ENCODE measurements around the gene SCO1. TPM values are rescaled to one million over a fixed set of nuclear protein-coding genes. Genes with fewer than 3 reads are reported as not detected.

SCO1 gene
- total RNA-seq, 1 donor from 2014 or later, result 25.4 TPM

GRCh38 chr17:10624969-10625368 lies 72.4 kb downstream of the SCO1 start:
- DNase-seq, result no peak
- no peak overlapping the region for H3K27ac ChIP-seq

GRCh38 chr17:10623737-10624338 lies 73.5 kb downstream of the SCO1 start:
- no peak for TF ChIP-seq CTCF (IDR thresholded peaks at IDR 0.05)
- Histone ChIP-seq H3K4me3 (no peak overlapping the region), H3K27ac (no peak overlapping the region), H3K36me3 (no peaks in the 10 kb centered on the region), H3K27me3 (no peaks in the 10 kb centered on the region), H3K9me3 (no peaks in the 10 kb centered on the region), H3K4me1 (no peaks in the 10 kb centered on the region)
- no peak for ATAC-seq
- intact Hi-C loops (cut with DNase I), result no loop called here
- DNase-seq, result no peak

More at GRCh38 chr17:10624969-10625368, 72.4 kb downstream of the SCO1 start:
- Histone ChIP-seq H3K4me3 (no peak overlapping the region), H3K9me3 (no peaks in the 10 kb centered on the region), H3K36me3 (no peaks in the 10 kb centered on the region), H3K4me1 (no peaks in the 10 kb centered on the region), H3K27me3 (no peaks in the 10 kb centered on the region)
- ATAC-seq, result no peak
- intact Hi-C loops (cut with DNase I), result no loop called here
- TF ChIP-seq CTCF (IDR thresholded peaks at IDR 0.05), result no peak

- no peaks in the 10 kb centered on the region for H3K4me1 ChIP-seq
- no peaks in the 10 kb centered on the region for H3K36me3 ChIP-seq
- intact Hi-C loops (cut with DNase I), result no loop called here
- no peak for ATAC-seq
- no peak for TF ChIP-seq CTCF (IDR thresholded peaks at IDR 0.05)
- DNase-seq, result no peak
- no peaks in the 10 kb centered on the region for H3K27me3 ChIP-seq
- no peak overlapping the region for H3K27ac ChIP-seq
- no peaks in the 10 kb centered on the region for H3K9me3 ChIP-seq
- H3K4me3 ChIP-seq, result no peak overlapping the region
These were observed 74.5 kb downstream of the SCO1 start for GRCh38 chr17:10622617-10623485.

Other genes starting within 250 kb of the SCO1 start
- gene MYH4, start 228.0 kb downstream of the SCO1 start, total RNA-seq, result not detected
- 0.81 TPM for gene MYH1, start 179.0 kb downstream of the SCO1 start, total RNA-seq
- 1.0 TPM for gene MYH2, start 147.9 kb downstream of the SCO1 start, total RNA-seq
- gene MYH3, start 40.2 kb downstream of the SCO1 start, total RNA-seq, result 2.8 TPM
- gene ADPRM, start 61 bp upstream of the SCO1 start, total RNA-seq, result 8.2 TPM
- 10.5 TPM for gene TMEM220, start 32.5 kb upstream of the SCO1 start, total RNA-seq
- gene TMEM238L, start 106.6 kb upstream of the SCO1 start, total RNA-seq, result not detected
- gene PIRT, start 140.6 kb upstream of the SCO1 start, total RNA-seq, result not detected

Measured in upper lobe of right lung (tissue), 1 donor.